ENCODE measurements around the gene COL20A1. TPM values are rescaled to one million over a fixed set of nuclear protein-coding genes. Genes with fewer than 3 reads are reported as not detected.

The COL20A1 gene
- total and polyA plus RNA-seq, 2 donors (not counting 1 experiment from before 2014, with no cell fraction given): not detected

DNA sequence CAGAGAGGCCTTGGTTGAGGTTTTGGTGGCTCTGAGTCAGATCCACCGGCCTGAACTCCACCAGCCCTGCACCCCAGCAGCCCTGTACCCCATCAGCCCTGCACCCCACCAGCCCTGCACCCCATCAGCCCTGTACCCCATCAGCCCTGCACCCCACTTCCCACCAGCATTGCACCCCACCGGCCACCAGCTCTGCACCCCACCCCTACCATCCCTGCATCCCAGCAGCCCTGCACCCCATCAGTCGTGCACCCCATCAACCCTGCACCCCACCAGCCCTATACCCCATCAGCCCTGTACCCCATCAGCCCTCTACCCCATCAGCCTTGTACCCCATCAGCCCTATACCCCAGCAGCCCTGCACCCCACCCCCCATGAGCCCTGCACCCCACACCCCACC, 82.5 kb downstream of the COL20A1 start:
- Histone ChIP-seq H3K36me3 (ENCODE audit: control insufficient read depth, insufficient read depth, low read length) (no peaks in the 10 kb centered on the region), H3K9me3 (ENCODE audit: control insufficient read depth, insufficient read depth, low read depth, low read length) (no peaks in the 10 kb centered on the region), H3K4me3 (replicated peaks in 1 of 4; ENCODE audit: control extremely low read depth in 1 of 4, insufficient read depth in 1 of 4, low read depth in 3 of 4, low read length in 4 of 4) (no peak overlapping the region), H3K27me3 (ENCODE audit: control insufficient read depth, insufficient read depth, low read length) (no peaks in the 10 kb centered on the region), H2AFZ (ENCODE audit: low read length) (no peak overlapping the region), H3K79me2 (ENCODE audit: control insufficient read depth, insufficient read depth, low read length) (no peaks in the 10 kb centered on the region), H3K4me2 (ENCODE audit: extremely low read depth, insufficient read depth, low read length) (no peak overlapping the region), H3K9ac (ENCODE audit: insufficient read depth, low read length) (no peak overlapping the region), H3K27ac (ENCODE audit: insufficient read depth, low read length) (no peak overlapping the region), H4K20me1 (ENCODE audit: control insufficient read depth, extremely low read depth, insufficient read depth, low read length) (no peaks in the 10 kb centered on the region), H3K4me1 (ENCODE audit: control insufficient read depth, extremely low read depth, insufficient read depth, low read length) (no peaks in the 10 kb centered on the region)
- no peak for TF ChIP-seq EZH2 (IDR thresholded peaks at IDR 0.05; ENCODE audit: low read length, missing control alignments)
- TF ChIP-seq, protein P1, sequence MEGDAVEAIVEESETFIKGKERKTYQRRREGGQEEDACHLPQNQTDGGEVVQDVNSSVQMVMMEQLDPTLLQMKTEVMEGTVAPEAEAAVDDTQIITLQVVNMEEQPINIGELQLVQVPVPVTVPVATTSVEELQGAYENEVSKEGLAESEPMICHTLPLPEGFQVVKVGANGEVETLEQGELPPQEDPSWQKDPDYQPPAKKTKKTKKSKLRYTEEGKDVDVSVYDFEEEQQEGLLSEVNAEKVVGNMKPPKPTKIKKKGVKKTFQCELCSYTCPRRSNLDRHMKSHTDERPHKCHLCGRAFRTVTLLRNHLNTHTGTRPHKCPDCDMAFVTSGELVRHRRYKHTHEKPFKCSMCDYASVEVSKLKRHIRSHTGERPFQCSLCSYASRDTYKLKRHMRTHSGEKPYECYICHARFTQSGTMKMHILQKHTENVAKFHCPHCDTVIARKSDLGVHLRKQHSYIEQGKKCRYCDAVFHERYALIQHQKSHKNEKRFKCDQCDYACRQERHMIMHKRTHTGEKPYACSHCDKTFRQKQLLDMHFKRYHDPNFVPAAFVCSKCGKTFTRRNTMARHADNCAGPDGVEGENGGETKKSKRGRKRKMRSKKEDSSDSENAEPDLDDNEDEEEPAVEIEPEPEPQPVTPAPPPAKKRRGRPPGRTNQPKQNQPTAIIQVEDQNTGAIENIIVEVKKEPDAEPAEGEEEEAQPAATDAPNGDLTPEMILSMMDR (conservative IDR thresholded peaks at IDR 0.05 in 1 of 2, IDR thresholded peaks at IDR 0.05 in 1 of 2; ENCODE audit: low read depth in 1 of 2, low read length in 2 of 2): no peak
- no peak for DNase-seq (ENCODE audit: low read depth in 2 of 2)

DNA sequence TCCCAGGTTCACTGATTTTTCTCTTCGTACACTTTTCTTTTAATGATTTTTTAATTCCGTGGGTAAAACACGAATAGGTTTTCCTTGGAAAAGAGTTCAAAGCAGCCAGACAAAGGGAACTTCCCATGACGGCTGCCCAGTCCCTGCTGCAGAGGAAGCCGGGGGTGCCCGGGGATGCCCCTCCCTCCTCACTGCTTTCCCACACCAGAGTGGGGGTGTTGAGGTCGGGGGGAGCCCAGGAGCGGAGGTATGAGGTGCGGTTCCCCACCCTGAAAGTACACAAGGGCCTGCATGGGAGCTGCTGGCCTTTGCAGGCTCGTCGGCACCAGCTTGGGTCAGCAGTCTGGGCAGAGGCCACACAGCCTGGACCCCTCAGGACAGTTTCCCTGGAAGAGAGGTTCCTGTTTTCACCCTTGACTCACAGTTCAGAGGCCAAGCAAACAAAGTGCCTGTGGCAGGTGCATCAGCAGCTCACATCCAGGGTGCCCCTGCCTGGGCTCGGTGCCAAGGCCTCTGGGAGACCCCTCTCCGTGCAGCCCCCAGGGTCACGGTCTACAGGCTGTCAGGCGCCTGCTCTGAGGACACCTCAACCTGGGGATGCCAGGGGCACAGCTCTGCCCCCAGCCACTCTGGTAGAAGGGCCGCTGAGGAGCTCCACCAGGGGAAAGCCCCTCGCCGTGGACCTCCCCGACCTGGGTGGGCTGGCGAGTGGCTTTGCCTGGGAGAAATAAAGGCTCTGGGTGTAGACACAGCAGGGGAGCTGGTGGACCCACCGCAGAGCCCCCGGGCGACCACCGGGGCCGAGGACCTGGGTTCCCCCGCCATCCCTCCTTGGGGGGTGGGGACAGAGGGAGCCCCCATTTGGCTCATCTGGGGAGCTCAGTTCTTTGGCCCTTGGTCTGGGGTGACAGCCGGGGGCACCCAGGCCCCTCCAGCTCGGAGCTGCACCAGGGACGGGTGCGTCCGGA, 83.6 kb downstream of the COL20A1 start:
- DNase-seq (ENCODE audit: low read depth in 2 of 2): no peak
- Histone ChIP-seq H4K20me1 (ENCODE audit: control insufficient read depth, extremely low read depth, insufficient read depth, low read length) (no peaks in the 10 kb centered on the region), H3K9me3 (ENCODE audit: control insufficient read depth, insufficient read depth, low read depth, low read length) (no peaks in the 10 kb centered on the region), H3K4me1 (ENCODE audit: control insufficient read depth, extremely low read depth, insufficient read depth, low read length) (no peaks in the 10 kb centered on the region), H3K27me3 (ENCODE audit: control insufficient read depth, insufficient read depth, low read length) (no peaks in the 10 kb centered on the region), H3K4me2 (ENCODE audit: extremely low read depth, insufficient read depth, low read length) (no peak overlapping the region), H3K27ac (ENCODE audit: insufficient read depth, low read length) (no peak overlapping the region), H3K4me3 (replicated peaks in 1 of 4; ENCODE audit: control extremely low read depth in 1 of 4, insufficient read depth in 1 of 4, low read depth in 3 of 4, low read length in 4 of 4) (no peak overlapping the region), H2AFZ (ENCODE audit: low read length) (no peak overlapping the region), H3K79me2 (ENCODE audit: control insufficient read depth, insufficient read depth, low read length) (no peaks in the 10 kb centered on the region), H3K36me3 (ENCODE audit: control insufficient read depth, insufficient read depth, low read length) (no peaks in the 10 kb centered on the region), H3K9ac (ENCODE audit: insufficient read depth, low read length) (no peak overlapping the region)
- TF ChIP-seq, protein P1 (conservative IDR thresholded peaks at IDR 0.05 in 1 of 2, IDR thresholded peaks at IDR 0.05 in 1 of 2; ENCODE audit: low read depth in 1 of 2, low read length in 2 of 2): no peak
- TF ChIP-seq EZH2 (IDR thresholded peaks at IDR 0.05; ENCODE audit: low read length, missing control alignments): no peak

DNA sequence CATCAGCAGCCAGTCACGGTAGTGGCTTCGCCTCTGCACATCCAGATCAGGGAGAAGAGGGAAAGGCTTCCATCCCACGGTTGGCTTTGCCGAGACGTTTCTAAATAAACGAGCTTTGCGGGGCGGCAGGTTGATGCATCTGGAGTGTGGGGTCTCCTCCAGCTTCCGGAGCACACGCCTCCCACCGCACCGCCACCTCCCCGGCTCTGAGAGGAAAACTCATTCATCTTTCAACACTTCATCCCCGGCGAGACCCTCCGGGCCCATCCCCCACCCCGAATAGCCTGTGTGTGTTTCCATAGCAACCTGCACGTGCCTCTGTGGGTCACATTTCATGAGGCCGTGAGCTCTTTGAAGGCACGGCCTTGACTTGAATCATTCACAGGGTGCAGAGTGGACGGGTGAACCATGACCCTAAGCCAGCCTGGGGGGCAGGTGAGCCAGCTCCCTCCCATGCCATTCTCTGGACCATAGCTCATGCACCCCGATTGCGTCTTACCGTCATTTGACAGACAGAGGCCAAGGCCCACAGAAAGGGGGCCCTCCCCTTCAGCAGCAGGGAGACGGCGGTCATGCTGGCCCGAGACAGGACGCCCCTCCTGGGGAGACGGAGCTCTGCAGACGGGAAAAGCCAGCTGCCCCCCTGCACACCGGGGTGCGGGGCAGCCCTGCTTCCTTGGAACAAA, 84.4 kb downstream of the COL20A1 start:
- no peak overlapping the region for H3K27ac ChIP-seq (ENCODE audit: insufficient read depth, low read length)
- no peaks in the 10 kb centered on the region for H3K9me3 ChIP-seq (ENCODE audit: control insufficient read depth, insufficient read depth, low read depth, low read length)
- peak in 1 of 2 donors; percentile 5 for DNase-seq (ENCODE audit: low read depth in 2 of 2)
- H3K4me1 ChIP-seq (ENCODE audit: control insufficient read depth, extremely low read depth, insufficient read depth, low read length): no peaks in the 10 kb centered on the region
- no peak overlapping the region for H3K4me3 ChIP-seq (replicated peaks in 1 of 4; ENCODE audit: control extremely low read depth in 1 of 4, insufficient read depth in 1 of 4, low read depth in 3 of 4, low read length in 4 of 4)
- no peaks in the 10 kb centered on the region for H3K27me3 ChIP-seq (ENCODE audit: control insufficient read depth, insufficient read depth, low read length)
- no peaks in the 10 kb centered on the region for H3K79me2 ChIP-seq (ENCODE audit: control insufficient read depth, insufficient read depth, low read length)
- no peaks in the 10 kb centered on the region for H4K20me1 ChIP-seq (ENCODE audit: control insufficient read depth, extremely low read depth, insufficient read depth, low read length)
- no peak overlapping the region for H3K4me2 ChIP-seq (ENCODE audit: extremely low read depth, insufficient read depth, low read length)
- TF ChIP-seq EZH2 (IDR thresholded peaks at IDR 0.05; ENCODE audit: low read length, missing control alignments): no peak
- TF ChIP-seq, protein P1 (conservative IDR thresholded peaks at IDR 0.05 in 1 of 2, IDR thresholded peaks at IDR 0.05 in 1 of 2; ENCODE audit: low read depth in 1 of 2, low read length in 2 of 2): no peak
- H3K9ac ChIP-seq (ENCODE audit: insufficient read depth, low read length): no peak overlapping the region
- H2AFZ ChIP-seq (ENCODE audit: low read length): no peak overlapping the region
- no peaks in the 10 kb centered on the region for H3K36me3 ChIP-seq (ENCODE audit: control insufficient read depth, insufficient read depth, low read length)

Measured in fibroblast of lung (primary cell).